Activated naive CD8-positive, alpha-beta T cell treated with anti-CD3 and anti-CD28 coated beads, Interleukin-2, amount 10 ng/mL, durations not matched to agents 7 days and 5 days (primary cell): ENCODE data around the gene PNMA8A. TPM values are rescaled to one million over a fixed set of nuclear protein-coding genes. Genes with fewer than 3 reads are reported as not detected.
"Not testable (repeated sequence)": the region's sequence is repeated elsewhere in the genome, so short reads cannot be mapped to it uniquely, and the experiment has no call there.

Experiments used
- ATAC-seq: fragments of 150-1000 bp; cut with Tn5 transposase; one replicate; pipeline ENCODE4 v1.10.0; 2021; ENCODE audit warnings: low read depth, moderate library complexity
- POLR2A ChIA-PET: fragments of 350-600 bp; sonication (Branson Sonifier 250); formaldehyde crosslinking; loops from one replicate; lab custom pipeline; 2021; ENCODE audit warnings: antibody characterized with exemption; lab: Charles Lee
- DNase-seq: peaks from one replicate; pipeline ENCODE4 v3.0.0; 2021
- H3K27ac Mint-ChIP-seq: one replicate; pipeline ENCODE4 v1.8.0; 2022; ENCODE audit warnings: mild to moderate bottlenecking, mixed read lengths
- H3K27me3 Mint-ChIP-seq: one replicate; pipeline ENCODE4 v1.8.0; 2022; ENCODE audit warnings: mild to moderate bottlenecking, moderate library complexity, mixed read lengths
- H3K36me3 Mint-ChIP-seq: one replicate; pipeline ENCODE4 v1.8.0; 2021; ENCODE audit warnings: mild to moderate bottlenecking, mixed read lengths
- H3K4me1 Mint-ChIP-seq: one replicate; pipeline ENCODE4 v1.8.0; 2021; ENCODE audit warnings: mixed read lengths
- H3K4me3 Mint-ChIP-seq: one replicate; pipeline ENCODE4 v1.8.0; 2022; ENCODE audit warnings: mild to moderate bottlenecking, moderate library complexity, mixed read lengths
- H3K9me3 Mint-ChIP-seq: one replicate; pipeline ENCODE4 v1.8.0; 2021; ENCODE audit warnings: mixed read lengths
- total RNA-seq, 2 experiments: library from RNA; stranded (reverse); gene quantifications; one replicate each; pipeline ENCODE4 v1.2.3, GENCODE V29; 2021

The PNMA8A gene
- total RNA-seq, 2 experiments from 2014 or later, result 1.7 to 1.8 TPM

DNA sequence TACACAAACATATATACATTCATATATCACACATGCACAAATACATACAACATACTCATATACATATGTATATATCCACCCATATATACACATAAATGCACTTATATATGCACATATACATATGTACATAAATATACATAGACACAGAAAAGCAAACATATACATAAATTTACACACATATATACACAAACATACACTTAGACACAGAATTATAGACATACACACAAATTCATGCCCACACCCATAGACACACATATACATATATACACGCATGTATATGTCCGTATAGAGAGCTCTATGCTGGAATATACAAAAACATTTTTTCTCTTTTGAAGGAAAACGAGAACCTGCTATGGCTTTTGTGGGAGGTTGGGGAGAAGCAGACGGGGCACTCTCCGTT is 20.6 kb downstream of the PNMA8A start:
- Mint-ChIP-seq H3K27ac (no peak overlapping the region), H3K4me1 (no peaks in the 10 kb centered on the region), H3K9me3 (peaks cover 3% of the 10 kb centered on the region), H3K27me3 (peaks cover 25% of the 10 kb centered on the region), H3K4me3 (no peak overlapping the region), H3K36me3 (no peaks in the 10 kb centered on the region)
- no peak for ATAC-seq
- POLR2A ChIA-PET, result no interaction called here
- DNase-seq, result no peak

- peaks cover 3% of the 10 kb centered on the region for H3K9me3 Mint-ChIP-seq
- peaks cover 19% of the 10 kb centered on the region for H3K27me3 Mint-ChIP-seq
- H3K36me3 Mint-ChIP-seq, result no peaks in the 10 kb centered on the region
- POLR2A ChIA-PET, result no interaction called here
- no peak overlapping the region for H3K4me3 Mint-ChIP-seq
- no peaks in the 10 kb centered on the region for H3K4me1 Mint-ChIP-seq
- no peak overlapping the region for H3K27ac Mint-ChIP-seq
- DNase-seq (no peak), ATAC-seq (no peak)
These were observed 22.1 kb downstream of the PNMA8A start for GRCh38 chr19:46449228-46449627.

DNA sequence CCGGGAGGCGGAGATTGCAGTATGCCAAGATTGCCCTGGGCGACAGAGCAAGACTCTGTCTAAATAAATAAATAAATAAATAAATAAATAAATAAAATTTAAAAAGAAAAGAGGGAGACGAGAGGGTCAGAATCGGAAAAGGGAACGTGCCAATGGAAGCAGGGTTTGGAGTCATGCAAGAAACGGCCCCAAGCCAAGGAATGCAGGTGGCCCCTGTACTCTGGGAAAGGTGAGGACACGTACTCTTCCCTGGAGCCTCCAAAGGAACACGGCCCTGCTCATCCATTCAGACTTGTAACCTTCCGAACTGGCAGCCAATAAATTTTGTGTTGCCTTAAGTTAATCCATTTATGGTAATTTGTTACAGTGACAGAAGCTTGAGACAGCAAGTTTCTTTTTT is 22.8 kb downstream of the PNMA8A start:
- H3K9me3 Mint-ChIP-seq, result peaks cover 3% of the 10 kb centered on the region

GRCh38 chr19:46447824-46448223 is 23.5 kb downstream of the PNMA8A start:
- no peak overlapping the region for H3K4me3 Mint-ChIP-seq
- no peak overlapping the region for H3K27ac Mint-ChIP-seq
- ATAC-seq, result no peak
- POLR2A ChIA-PET, result no interaction called here
- no peak for DNase-seq
- H3K27me3 Mint-ChIP-seq, result peaks cover 17% of the 10 kb centered on the region
- H3K4me1 Mint-ChIP-seq, result peaks cover 4% of the 10 kb centered on the region
- H3K36me3 Mint-ChIP-seq, result no peaks in the 10 kb centered on the region
- peaks cover 3% of the 10 kb centered on the region for H3K9me3 Mint-ChIP-seq

More for the DNA sequence above, 22.8 kb downstream of the PNMA8A start:
- no peaks in the 10 kb centered on the region for H3K4me1 Mint-ChIP-seq
- no peaks in the 10 kb centered on the region for H3K36me3 Mint-ChIP-seq
- no peak overlapping the region for H3K4me3 Mint-ChIP-seq
- DNase-seq, result no peak
- peaks cover 19% of the 10 kb centered on the region for H3K27me3 Mint-ChIP-seq
- POLR2A ChIA-PET, result no interaction called here
- ATAC-seq, result no peak
- no peak overlapping the region for H3K27ac Mint-ChIP-seq

GRCh38 chr19:46447006-46447405 is 24.4 kb downstream of the PNMA8A start:
- Mint-ChIP-seq H3K27me3 (peaks cover 14% of the 10 kb centered on the region), H3K27ac (no peak overlapping the region), H3K9me3 (peaks cover 3% of the 10 kb centered on the region), H3K4me1 (peaks cover 4% of the 10 kb centered on the region), H3K36me3 (no peaks in the 10 kb centered on the region), H3K4me3 (no peak overlapping the region)
- DNase-seq (no peak), ATAC-seq (no peak)
- POLR2A ChIA-PET, result no interaction called here

DNA sequence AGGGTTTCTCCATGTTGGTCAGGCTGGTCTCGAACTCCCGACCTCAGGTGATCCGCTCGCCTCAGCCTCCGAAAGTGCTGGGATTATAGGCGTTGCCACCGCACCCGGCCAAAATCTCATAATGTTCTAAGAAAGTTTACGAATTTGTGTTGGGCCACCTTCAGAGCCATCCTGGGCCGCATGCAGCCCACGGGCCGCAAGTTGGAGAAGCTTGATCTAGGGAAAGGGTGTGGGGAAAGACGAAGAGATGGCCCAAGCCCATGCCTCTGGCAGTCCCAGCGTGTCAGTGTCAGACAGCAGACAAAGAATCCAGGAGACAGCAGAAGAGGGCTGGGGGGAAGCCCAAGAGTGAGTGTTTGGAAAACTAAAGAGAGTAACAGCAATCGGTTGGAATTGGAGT is 25.3 kb downstream of the PNMA8A start:
- POLR2A ChIA-PET, result no interaction called here
- H3K36me3 Mint-ChIP-seq, result no peaks in the 10 kb centered on the region
- H3K27ac Mint-ChIP-seq, result no peak overlapping the region
- H3K4me3 Mint-ChIP-seq, result no peak overlapping the region
- DNase-seq, result no peak
- peaks cover 11% of the 10 kb centered on the region for H3K27me3 Mint-ChIP-seq
- peaks cover 3% of the 10 kb centered on the region for H3K9me3 Mint-ChIP-seq
- peaks cover 4% of the 10 kb centered on the region for H3K4me1 Mint-ChIP-seq
- no peak for ATAC-seq

DNA sequence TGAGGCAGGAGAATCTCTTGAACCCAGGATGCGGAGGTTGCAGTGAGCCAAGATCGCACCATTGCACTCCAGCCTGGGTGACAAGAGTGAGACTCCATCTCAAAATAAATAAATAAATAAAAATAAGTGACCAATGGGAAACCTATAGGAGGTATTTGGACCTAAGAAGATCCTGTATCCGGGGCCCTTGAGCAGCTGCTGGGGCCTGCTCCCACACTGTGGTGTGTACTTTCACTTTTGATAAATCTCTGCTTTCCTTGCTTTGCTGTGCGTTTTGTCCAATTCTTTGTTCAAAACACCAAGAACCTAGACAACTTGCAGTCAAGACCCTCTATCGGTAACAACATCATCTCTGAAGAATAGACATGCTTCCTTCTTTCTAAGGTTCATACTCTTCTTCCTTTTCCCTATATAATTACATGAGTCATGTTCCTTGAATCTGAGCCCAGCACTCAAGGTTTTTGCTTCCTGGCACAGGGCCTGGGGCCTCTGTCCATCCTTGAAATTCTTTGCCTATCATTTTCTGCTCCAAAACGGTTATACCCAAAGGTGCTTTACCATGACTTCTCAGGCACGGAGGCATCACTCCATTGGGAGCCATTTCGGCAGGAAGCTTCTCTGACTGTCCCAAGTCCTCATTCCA is 28.4 kb downstream of the PNMA8A start:
- Mint-ChIP-seq H3K27ac (no peak overlapping the region), H3K4me3 (no peak overlapping the region), H3K4me1 (peaks cover 4% of the 10 kb centered on the region), H3K36me3 (no peaks in the 10 kb centered on the region), H3K27me3 (peaks cover 11% of the 10 kb centered on the region), H3K9me3 (no peaks in the 10 kb centered on the region)
- POLR2A ChIA-PET, result no interaction called here
- ATAC-seq (no peak), DNase-seq (no peak)

DNA sequence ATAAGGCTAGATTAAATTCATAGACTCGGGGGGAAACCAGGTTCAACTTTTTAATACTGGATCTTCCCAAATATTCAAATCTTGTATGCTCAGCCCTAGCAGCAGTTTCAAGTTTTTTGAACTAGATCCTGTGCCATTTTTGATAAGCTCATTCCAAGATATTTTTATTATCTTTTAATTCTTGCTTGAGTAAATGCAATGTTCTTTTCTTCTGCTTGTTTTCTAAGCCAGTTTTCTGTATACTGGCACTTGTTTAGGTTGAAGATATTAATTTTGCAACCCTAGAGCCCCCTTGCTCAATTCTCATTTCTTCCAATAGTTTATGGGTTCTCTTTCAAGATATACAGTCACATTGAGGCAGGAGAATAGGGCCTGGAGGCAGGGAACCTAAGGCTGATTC is 29.5 kb downstream of the PNMA8A start:
- ATAC-seq, result no peak
- H3K4me3 Mint-ChIP-seq, result no peak overlapping the region
- peaks cover 4% of the 10 kb centered on the region for H3K4me1 Mint-ChIP-seq
- POLR2A ChIA-PET, result no interaction called here
- H3K27me3 Mint-ChIP-seq, result peaks cover 8% of the 10 kb centered on the region
- H3K36me3 Mint-ChIP-seq, result no peaks in the 10 kb centered on the region
- no peak for DNase-seq
- no peak overlapping the region for H3K27ac Mint-ChIP-seq
- no peaks in the 10 kb centered on the region for H3K9me3 Mint-ChIP-seq

GRCh38 chr19:46435689-46436088 is 35.7 kb downstream of the PNMA8A start:
- H3K36me3 Mint-ChIP-seq, H3K27ac Mint-ChIP-seq, POLR2A ChIA-PET, ATAC-seq, H3K4me3 Mint-ChIP-seq, H3K9me3 Mint-ChIP-seq, H3K4me1 Mint-ChIP-seq, DNase-seq: not testable (repeated sequence)
- peaks cover 18% of the 10 kb centered on the region for H3K27me3 Mint-ChIP-seq

DNA sequence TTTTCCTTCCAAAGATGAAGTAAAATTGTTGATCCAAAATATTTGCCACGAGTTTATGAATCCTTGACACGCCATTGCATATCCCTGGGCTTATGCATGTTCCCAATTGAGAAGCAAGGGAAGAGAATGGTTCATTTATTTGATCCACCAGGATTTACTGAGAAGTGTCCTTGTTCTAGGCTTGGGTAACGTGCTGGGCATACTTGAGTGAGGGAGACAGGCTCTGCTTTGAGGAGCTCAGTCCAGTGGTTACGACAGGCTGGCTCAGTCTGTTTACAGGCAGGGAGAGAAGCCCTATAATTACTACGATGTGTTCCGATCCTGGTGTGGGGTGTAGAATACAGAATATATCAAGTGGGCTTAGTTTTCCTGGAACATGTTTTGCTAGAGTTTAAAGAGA is 36.4 kb downstream of the PNMA8A start:
- H3K27ac Mint-ChIP-seq, result no peak overlapping the region

GRCh38 chr19:46433470-46433869 is 37.9 kb downstream of the PNMA8A start:
- H3K4me3 Mint-ChIP-seq, DNase-seq, H3K27ac Mint-ChIP-seq, H3K9me3 Mint-ChIP-seq, POLR2A ChIA-PET, ATAC-seq, H3K36me3 Mint-ChIP-seq: not testable (repeated sequence)
- H3K27me3 Mint-ChIP-seq, result peaks cover 38% of the 10 kb centered on the region
- H3K4me1 Mint-ChIP-seq, result peaks cover 12% of the 10 kb centered on the region

More for the DNA sequence above, 36.4 kb downstream of the PNMA8A start:
- no peak for ATAC-seq
- Mint-ChIP-seq H3K9me3 (no peaks in the 10 kb centered on the region), H3K4me3 (no peak overlapping the region), H3K27me3 (peaks cover 24% of the 10 kb centered on the region), H3K36me3 (no peaks in the 10 kb centered on the region), H3K4me1 (peaks cover under 1% of the 10 kb centered on the region)
- POLR2A ChIA-PET, result no interaction called here
- no peak for DNase-seq

DNA sequence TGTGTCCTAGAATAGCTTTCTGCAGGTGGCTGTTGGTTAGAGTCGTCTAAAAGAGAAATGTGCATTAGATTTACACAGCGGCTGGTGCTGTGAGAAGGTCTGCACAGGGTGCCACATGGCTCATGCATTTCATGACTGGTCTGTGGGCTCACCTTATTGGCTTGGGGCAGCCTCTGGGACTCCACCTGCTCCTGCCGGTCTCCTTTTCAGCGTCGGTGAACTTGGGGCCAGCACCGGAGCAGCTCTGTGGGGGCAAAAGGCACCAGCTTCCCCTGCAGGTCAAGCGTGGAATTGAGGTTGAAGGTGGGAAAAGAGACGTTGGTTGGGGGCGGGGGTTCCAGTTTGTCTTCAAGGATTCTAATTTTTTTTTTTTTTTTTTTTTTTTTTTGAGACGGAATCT is 39.5 kb downstream of the PNMA8A start:
- Mint-ChIP-seq H3K9me3 (no peaks in the 10 kb centered on the region), H3K27ac (no peak overlapping the region), H3K4me1 (peaks cover 23% of the 10 kb centered on the region), H3K4me3 (no peak overlapping the region), H3K36me3 (no peaks in the 10 kb centered on the region), H3K27me3 (peaks cover 55% of the 10 kb centered on the region)
- DNase-seq, result no peak
- no peak for ATAC-seq
- POLR2A ChIA-PET, result no interaction called here

DNA sequence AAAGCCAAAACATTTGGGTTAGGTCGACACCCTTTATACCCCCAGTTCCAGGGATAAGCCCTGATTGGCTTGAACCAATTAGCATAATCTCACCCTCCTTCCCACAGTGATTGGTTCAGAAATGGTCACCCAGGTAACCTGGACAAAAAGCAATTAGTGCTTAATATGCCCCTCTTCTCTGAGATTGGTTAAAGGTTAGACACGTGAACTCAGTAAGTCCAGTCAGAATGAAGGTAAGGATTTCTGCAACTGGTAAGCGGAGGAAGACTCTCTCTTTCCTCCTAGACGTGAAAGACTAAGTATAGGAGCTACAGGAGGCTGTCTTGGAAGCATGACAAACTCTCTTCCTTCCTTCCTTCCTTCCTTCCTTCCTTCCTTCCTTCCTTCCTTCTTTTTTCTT is 41.4 kb downstream of the PNMA8A start:
- Mint-ChIP-seq H3K36me3 (no peaks in the 10 kb centered on the region), H3K4me3 (no peak overlapping the region)
- POLR2A ChIA-PET, result no interaction called here

GRCh38 chr19:46428239-46429135 is 42.9 kb downstream of the PNMA8A start, which contains the start of gene PNMA8C:
Gene PNMA8C (minus strand): TSS chr19:46428936. CDS start chr19:46428359, 577 bp downstream.
- DNase-seq, result peak; percentile 78
- POLR2A ChIA-PET, result no interaction called here
- Mint-ChIP-seq H3K36me3 (no peaks in the 10 kb centered on the region), H3K27me3 (peaks cover 79% of the 10 kb centered on the region), H3K4me3 (peak within 1 kb of the TSS; percentile 85), H3K27ac (peak within 1 kb of the TSS; percentile 10), H3K4me1 (peaks cover 27% of the 10 kb centered on the region), H3K9me3 (no peaks in the 10 kb centered on the region)
- peak; percentile 82 for ATAC-seq

More for the DNA sequence above, 41.4 kb downstream of the PNMA8A start:
- peaks cover 27% of the 10 kb centered on the region for H3K4me1 Mint-ChIP-seq
- no peak overlapping the region for H3K27ac Mint-ChIP-seq
- H3K27me3 Mint-ChIP-seq, result peaks cover 73% of the 10 kb centered on the region
- ATAC-seq (no peak), DNase-seq (no peak)
- H3K9me3 Mint-ChIP-seq, result no peaks in the 10 kb centered on the region
